HUDEP-2 (cell line): ENCODE data around the gene C20orf202.

Experiments used
- DNase-seq, 76 experiments: peaks; one replicate each; lab custom pipeline; 2025; ENCODE audit not compliant: unreplicated experiment in 76 of 76; lab: John Stamatoyannopoulos, UW

Gene C20orf202

GRCh38 chr20:1202762-1203504 is at the start of gene C20orf202:
TSS of gene C20orf202 (plus strand) at chr20:1203454. CDS start at chr20:1203586, 132 bp downstream.
- DNase-seq, result no peak

- DNase-seq, result no peak
Measured at GRCh38 chr20:1154226-1154625, 49.0 kb upstream of the C20orf202 start.

- peak in 21 of 76 experiments; percentile 2 to 47 (median 21) for DNase-seq
Measured at GRCh38 chr20:1154691-1155090, 48.6 kb upstream of the C20orf202 start.

GRCh38 chr20:1155342-1155741 is 47.9 kb upstream of the C20orf202 start:
- DNase-seq, result no peak

DNA sequence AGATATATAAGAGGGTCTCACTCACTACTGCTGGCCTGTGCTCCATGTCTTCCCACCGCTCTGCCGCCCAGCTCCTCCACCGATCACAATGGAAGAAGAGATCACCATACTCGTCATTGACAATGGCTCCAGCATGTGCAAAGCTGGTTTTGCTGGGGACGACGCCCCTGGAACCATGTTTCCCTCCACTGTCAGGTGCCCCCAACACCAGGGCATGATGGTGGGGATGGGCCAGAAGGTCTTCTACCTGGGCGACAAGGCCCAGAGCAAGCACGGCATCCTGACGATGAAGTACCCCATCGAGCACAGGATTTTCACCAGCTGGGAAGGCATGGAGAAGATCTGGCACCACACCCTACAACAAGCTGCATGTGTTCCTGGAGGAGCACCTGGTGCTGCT is 42.8 kb upstream of the C20orf202 start:
- no peak for DNase-seq

- no peak for DNase-seq
Measured at GRCh38 chr20:1160991-1161390, 42.3 kb upstream of the C20orf202 start.

- no peak for DNase-seq
Measured at GRCh38 chr20:1163105-1163504, 40.1 kb upstream of the C20orf202 start.

DNA sequence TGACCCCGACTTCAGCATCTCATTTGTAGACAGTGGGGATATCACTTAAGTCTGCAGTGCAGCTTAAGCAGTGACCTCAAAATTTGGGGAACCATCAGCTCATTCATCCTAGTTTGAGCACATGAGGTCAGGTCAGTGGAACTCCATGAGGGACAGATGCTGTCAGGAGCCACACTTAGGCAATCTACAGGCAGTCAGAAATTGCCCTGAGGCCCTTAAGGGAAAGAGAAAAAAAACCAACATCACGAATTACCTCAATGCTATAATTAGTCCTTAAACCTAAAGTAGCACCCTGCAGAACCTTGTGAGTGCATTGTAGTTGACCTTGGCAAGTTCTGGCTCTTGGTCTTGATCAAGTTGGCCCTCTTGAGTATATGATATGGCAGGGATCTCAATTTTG is 39.6 kb upstream of the C20orf202 start:
- DNase-seq, result no peak

GRCh38 chr20:1164871-1165270 is 38.4 kb upstream of the C20orf202 start:
- DNase-seq, result no peak

GRCh38 chr20:1165521-1165920 is 37.7 kb upstream of the C20orf202 start:
- DNase-seq, result no peak

GRCh38 chr20:1165941-1166340 is 37.3 kb upstream of the C20orf202 start:
- DNase-seq, result no peak

DNA sequence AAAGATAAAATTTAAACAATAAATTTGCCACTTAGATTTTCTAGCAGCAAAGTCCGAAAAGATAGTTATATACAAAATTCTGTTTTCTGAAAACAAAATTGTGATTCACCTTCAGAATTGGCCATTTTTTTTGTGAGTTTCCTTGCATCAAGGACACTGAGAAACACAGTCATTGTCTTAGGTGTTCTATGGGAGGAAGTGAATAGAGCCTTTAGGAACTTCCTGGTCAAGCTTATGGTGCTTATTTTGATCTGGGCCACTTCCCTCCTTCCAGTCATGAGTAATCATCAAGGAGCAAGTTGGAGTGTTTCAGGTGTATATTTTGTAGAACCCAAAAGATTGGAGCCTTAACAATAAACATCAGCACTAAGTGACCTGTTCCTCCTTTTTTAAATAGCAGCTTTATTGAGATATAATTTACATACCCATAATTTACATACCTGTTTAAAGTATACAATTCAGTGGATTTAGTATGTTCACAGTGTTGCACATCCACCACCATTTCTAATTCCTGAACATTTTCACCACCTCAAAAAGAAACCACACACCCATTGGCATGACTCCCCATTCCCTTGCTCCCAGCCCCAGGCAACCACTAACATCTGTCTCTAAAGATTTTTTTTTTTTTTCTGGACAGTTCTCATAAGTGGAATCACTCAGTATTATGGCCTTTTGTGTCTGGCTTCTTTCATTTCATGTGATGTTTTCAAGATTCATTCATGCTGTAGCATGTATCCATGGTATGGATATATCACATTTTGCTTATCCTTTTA is 36.1 kb upstream of the C20orf202 start:
- no peak for DNase-seq

DNA sequence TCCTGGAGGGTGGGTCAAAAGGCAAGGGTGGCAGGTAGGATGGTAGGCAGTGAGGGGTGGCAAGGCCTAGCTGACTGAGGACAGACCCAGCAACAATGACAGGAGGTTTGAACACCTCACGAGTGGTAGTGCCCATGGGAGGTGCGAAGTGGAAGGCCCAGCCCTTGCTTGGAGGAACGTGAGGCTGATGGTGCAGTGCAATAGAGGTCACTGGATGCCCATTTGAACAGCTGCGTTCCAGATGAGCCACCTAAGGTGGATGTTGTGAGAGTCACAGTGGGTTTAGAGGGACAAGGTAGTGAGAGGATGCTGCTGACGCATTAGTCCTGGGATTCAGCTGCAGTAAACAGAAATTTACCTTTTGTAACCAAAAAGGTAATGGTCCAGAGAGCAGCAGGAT is 34.0 kb upstream of the C20orf202 start:
- no peak for DNase-seq

GRCh38 chr20:1171461-1172093 is 31.7 kb upstream of the C20orf202 start:
- DNase-seq, result peak in 43 of 76 experiments; percentile 6 to 63 (median 31)

DNA sequence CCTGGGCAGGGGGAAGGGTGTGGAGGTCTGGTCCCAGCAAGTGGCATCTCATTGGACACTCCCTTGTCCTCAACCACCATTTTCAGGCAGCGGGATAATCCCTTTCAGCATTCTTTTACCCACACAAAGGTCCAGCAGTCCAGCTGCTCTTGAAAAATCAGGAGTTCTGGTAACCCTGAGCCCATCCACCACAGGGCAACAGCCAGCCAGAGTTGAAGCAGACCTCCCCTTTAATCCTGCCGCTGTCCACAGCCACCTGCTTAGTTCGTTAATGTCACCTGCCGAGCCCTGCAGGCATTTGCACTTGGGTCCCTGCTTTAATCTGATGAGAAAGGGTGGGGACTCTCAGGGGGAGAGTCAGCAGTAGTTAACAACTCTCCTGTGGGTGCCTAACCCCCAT is 29.6 kb upstream of the C20orf202 start:
- DNase-seq, result no peak

DNA sequence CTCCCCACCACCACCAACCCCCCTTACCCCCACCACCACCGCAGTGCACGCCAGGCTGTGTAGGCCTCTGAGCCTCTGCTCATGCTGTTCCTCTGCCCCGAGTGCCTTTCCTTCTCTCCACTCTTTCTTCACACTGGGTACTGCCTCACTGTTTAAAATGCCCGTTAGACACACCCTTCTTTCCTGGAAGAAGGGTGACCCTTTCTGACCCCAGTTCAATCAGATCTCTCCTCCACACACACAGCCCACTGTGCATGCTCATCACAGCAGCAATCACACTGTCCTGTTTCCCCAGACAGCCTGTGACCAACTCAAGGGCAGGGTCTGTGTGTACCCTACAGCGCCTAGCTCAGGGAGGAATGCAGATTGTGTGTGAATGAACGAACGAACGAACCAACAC is 28.5 kb upstream of the C20orf202 start:
- peak in 24 of 76 experiments; percentile 4 to 55 (median 16) for DNase-seq

DNA sequence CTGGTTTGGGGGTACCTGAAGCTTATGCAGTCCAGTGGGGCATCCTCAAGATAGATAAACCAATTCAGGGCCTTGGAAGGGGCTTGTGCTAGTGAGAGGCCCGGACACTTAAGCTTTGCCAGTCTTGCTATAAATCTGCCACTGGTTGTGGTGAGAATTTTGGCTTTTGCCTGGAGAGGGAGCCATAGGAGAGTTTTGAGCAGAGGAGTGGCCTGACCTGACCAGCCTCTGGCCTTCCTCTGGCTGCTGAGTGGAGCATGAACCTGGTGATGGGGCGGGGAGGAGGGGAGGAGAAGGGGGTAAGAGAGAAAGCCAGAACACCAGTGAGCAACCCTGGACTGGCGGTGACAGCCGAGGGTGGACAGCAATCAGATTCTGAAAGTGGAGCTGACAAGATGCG is 25.6 kb upstream of the C20orf202 start:
- DNase-seq, result peak in 23 of 76 experiments; percentile 1 to 51 (median 19)

DNA sequence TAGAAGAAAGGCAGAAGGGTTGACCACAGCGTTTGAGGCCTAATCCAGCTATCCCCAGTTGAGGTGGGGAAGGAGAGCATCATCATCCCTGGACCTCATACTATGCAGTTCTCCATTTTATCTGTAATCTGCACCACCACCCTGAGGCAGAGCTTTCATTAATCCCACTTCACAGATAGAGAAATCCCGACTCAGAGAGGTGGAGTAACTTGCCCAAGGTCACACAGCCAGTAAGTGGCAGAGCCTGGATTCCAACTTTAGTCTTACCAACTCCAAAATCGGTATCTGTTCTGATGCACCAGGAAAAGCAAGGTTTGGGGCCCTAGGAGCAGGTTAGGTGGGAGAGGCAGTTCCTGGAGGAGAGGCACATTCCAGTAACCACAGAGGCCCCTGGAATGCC is 25.2 kb upstream of the C20orf202 start:
- DNase-seq, result no peak

DNA sequence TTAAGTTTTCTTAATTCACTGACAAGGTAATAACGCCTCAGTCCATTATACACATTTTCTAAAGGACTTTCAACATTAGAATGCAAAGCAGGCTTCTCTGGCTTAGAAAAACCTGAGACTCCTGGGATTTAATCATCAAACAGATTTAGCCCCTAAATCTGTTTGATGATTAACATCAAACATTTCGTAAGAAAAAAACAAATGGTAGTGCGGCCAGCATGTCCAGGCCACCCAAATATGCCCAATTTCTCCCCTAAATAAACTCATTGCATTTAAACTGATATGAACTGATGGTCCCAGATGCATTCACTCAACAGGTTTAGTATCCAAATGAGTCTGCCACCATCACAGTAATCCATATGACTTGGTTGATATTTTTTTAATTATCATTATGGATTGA is 24.6 kb upstream of the C20orf202 start:
- no peak for DNase-seq

- DNase-seq, result no peak
Measured at GRCh38 chr20:1180949-1181348, 22.3 kb upstream of the C20orf202 start.

DNA sequence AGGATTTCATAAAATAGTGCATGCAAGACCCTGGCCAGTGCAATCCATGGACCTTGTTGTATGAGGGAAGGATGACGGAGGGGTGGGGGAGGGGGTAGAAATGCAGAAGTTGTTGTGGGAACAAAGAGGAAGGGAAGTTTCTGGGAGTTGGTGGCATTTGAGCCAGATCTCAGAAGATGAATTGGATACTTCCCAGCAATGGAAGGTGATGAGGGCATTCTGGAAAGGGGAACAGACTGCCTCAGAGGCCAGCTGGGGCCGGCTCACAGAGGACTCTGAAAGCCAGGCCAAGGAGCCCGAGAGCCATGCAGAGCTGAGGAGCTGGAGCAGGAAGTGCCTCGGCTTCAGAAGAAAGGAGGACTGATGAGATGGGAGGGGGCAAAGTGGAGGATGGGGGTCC is 21.1 kb upstream of the C20orf202 start:
- DNase-seq, result no peak

- DNase-seq, result no peak
Measured at GRCh38 chr20:1183153-1183552, 20.1 kb upstream of the C20orf202 start.
